Activated CD4-positive, alpha-beta T cell treated with anti-CD3 and anti-CD28 coated beads, Interleukin-2, amount 50 U/mL, for 4 hours (primary cell): ENCODE data around the gene ADRA1B.
"Not testable (repeated sequence)": the region's sequence is repeated elsewhere in the genome, so short reads cannot be mapped to it uniquely, and the experiment has no call there.

Experiments used
- DNase-seq, 2 experiments: peaks; one replicate each; pipeline ENCODE4 v3.0.0-alpha.2; 2020

ADRA1B gene

DNA sequence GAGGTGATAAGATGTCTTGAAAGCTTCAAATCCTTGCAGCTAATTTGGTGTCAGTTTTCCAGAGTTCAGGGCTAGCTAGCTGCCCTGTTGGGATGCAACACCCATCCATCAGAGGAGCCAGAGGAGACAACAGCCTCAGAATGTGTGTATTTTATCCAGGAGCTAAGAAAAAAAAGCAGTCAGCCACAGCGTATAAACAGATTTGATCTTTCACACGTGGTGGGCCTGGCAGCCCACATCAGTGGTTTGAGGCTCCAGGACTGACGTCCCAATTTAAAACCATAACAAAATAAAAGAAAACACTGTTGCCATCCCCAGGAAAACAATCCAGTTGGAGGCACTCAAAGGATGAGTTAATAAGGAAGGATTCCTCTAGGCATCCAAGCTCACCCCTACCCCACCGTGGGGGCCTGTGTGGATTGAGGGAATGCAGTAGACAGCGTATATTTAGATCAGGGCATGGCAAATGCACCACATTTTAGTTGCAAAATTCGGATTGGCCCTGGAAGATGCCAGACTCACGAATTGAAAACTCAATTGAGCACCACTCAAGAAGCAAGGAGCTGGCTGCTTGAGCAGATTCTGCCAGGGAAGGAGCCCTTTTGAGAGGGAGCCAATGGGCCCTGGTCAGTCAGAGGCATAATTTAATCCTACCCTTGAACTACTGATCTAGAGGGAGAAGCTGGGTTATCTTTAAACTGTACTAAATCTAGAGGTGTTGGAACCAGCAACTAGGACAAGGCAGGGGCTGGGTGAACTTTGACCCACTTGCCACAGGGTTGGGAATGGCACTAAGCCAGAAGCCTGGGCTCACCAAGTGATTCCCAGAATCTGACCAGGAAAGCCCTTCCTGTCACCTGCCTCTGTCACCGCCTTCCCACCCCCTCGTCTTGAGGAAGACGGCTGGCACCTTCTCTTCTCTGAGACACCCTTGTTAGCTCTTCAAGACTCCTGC, 17.5 kb downstream of the ADRA1B start:
- no peak for DNase-seq

GRCh38 chr5:159935946-159936345, 19.7 kb downstream of the ADRA1B start:
- no peak for DNase-seq

- no peak for DNase-seq
These were observed 20.5 kb downstream of the ADRA1B start for GRCh38 chr5:159936686-159937329.

DNA sequence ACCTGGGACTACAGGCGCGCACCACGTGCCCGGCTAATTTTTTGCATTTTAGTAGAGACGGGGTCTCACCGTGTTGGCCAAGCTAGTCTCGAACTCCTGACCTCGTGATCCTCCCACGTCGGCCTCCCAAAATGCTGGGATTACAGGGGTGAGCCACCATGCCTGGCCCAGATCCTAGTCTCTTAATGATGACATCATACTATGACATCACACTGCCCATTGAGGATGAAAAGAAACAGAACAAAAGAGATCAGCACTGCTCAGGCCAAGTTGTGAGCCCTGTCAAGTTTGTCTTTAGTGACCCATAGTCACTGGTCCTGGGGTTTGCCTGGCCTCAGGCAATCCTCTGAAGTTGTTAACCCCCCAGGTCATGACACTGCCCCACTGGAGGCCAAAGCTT, 21.3 kb downstream of the ADRA1B start:
- no peak for DNase-seq

- no peak for DNase-seq
These were observed 27.0 kb downstream of the ADRA1B start for GRCh38 chr5:159943326-159943725.

DNA sequence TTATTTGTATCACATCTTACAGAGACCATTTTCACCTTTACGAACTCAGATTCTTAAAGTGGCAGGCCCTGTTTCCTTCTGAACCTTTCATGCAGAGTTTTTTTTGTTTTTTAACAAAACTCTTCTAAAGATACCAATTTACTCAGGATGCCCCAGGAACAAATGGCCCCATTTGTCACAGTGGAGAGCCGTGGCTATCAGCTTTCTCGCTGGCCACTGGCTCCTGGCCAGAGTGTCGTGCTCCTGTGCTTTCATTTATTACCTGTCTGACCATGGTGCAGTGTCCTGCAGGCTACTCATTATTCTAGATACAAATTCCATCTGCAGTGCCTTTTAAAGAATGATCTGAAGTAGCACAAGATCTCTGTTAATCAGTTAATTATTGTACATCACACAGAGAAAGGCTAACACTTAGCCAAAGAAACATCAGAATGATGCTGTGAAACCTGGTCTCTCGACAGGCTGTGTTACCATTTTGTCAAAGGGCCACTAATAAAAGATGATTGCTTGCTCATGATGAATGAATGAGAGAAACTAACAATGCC, 27.8 kb downstream of the ADRA1B start:
- no peak for DNase-seq

- no peak for DNase-seq
These were observed 29.1 kb downstream of the ADRA1B start for GRCh38 chr5:159945359-159945758.

DNA sequence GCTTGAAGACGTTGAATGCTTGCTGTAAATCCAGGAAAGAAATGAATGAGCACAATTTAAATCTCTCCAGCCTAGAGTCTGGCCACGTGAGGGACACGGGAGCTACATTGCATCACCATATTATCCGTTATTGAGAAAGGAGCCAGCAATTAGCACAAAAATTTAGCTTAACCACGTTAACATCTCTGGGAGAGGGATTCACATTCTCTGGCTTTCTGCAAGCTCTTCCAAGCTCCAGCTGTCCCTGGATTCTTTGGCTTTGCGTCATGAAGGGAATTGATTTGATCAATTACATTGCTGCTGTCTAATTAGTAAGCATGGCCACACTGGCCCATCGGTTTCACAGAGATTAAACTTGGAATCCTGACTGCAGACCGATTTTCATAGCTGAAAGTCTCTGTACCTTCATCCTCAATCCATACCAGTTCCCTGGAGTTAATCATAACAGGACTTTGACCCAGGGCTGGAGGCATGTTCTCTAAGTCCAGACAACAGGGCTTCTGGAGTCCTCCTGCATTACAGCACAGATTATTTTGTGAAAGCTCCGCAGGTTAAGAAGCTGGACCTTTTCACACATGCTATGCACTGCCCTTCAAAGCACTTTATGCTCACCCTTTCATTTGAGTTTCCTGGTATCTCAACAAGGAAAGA, 31.6 kb downstream of the ADRA1B start:
- DNase-seq = no peak

DNA sequence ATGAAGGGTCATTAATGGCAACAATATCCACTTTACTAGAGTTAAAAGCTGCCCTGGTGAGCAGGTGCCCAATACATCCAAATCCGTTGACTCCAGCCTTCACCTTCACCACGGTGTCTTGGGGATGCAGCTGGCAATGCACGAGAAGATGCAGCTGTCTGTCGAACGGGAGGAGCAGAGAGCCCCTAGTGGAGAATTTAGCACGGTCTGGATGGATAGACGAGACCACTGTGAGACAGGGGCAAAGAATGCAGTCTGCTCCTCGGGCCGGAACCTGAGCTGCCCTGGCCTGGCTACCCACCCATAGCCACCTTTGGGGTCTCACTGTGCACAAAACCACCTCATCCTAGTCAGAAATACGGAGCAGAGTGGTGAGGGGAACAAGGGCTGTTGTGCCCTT, 35.1 kb downstream of the ADRA1B start:
- no peak for DNase-seq

DNA sequence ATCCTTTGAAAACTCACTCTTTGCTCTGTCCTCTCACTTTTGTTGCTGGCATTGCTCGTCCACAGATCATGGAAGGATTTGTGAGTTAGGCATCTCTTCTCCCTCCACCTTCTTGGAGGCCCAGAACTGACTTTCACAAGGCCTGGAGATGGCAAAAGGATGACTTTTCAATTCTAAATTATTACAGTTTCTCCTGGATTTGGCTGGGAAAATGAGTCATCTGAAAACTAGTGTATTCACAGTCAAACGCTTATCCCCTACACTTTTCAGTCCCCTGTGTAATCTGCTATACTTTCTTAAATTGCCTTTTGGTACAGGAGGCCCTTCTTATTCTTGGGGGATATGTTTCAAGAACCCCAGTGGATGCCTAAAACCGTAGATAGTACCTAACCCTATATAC, 35.6 kb downstream of the ADRA1B start:
- no peak for DNase-seq

GRCh38 chr5:159953609-159954008, 37.3 kb downstream of the ADRA1B start:
- DNase-seq = no peak

DNA sequence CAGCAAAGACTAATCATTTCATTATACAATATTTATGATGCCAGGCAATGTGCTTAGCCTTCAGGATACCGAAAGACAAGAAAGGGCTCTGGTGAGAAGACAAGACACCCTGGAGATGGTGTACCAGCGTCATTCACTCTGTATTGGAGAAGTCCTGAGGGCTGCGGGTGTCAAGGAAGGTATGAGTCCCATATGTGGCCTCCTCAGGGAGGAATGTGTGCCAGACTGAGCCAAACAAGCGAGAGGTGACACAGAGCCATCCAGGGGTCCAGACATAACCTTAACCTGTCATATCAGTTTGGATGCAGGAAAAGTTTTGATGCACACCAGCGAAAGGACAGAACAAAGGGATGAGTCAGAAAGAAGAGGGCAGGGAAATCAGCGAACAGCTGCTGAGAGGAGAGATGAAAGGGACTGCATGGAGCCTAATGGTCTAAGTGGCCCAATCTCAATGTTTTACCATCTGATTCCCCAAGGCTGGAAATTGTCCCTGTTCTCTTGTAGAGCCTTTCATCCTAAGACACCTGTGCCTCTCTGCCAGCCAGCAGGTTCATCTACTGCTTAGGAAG, 38.9 kb downstream of the ADRA1B start:
- no peak for DNase-seq

GRCh38 chr5:159956074-159956473, 39.8 kb downstream of the ADRA1B start:
- DNase-seq = no peak

DNA sequence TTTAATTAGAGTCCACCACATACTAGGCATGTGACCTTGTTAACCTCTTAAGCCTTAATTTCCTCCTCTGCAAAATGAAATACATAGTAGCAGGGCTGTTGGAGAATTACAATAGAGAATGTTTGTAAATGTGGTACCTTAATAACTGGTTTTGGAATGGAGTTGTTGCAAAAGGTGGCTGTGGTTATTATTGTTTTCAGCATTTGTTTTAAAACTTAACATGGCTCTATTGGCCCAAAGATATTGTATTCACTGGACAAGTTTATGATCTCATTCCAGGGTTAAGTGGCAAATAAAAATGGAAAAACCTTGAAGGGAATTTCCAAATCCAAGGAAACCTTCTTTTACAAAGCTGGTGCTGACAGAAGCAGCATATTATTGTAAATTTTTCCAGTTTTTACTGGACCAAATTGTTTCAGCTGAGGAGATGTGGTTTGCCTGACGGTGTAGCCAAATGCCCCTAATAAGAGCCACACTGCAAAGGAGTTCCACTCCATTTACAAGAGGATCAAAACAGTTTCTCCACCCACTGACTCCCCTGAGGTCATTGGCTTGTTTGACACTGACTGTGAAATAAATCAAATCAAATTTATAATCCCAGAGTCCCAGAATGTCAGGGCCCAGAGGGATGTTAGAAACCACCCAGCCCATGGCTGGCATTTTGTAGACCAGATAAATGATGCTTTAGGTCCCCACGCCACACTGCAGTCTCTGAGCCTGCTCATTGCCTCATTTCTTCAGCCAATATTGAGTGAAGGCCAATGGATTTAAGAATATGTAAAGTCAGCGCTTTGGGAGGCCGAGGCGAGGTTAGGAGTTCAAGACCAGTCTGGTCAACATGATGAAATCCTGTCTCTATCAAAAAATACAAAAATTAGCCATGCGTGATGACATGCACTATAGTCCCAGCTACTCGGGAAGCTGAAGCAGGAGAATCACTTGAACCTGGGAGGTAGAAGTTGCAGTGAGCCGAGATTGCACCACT, 45.2 kb downstream of the ADRA1B start:
- DNase-seq = no peak

DNA sequence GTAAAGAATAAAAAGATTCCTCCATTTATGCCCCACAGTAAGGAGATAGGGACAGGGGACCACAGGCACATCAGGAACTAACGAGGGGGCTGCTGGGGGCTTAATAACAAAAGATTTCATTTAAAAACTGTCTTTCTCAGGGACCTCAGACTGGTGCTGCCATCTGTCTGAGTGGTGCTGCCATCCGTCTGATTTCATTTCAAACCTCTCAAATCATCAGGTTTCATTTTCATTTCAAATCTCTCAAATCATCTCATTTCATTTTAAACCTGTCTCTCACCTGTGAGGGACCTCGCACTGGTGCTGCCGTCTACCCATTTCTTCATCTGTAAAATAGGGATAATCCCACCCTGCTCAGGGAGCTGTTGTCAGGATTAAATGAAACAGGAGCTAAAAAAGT, 45.9 kb downstream of the ADRA1B start:
- DNase-seq = no peak

DNA sequence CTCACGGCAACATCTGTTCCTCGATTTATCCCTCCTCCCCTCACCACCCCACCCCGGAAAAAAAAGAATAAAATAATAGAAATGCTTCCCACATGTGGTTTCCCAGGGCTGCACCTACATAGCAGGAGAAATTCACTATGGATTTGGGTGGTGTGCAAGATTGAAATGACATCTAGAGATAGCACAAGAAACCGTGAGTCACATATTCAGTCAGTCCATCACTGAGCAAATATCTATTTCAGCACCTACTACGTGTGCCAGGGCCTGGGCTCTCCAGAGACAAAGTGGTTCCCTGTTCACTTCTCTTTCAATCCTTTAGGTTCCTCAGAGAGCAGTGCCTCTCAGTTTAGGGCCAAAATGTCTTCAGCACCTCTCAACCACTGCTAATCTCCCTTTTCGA, 47.7 kb downstream of the ADRA1B start:
- no peak for DNase-seq

GRCh38 chr5:159965031-159965837, 49.0 kb downstream of the ADRA1B start:
- no peak for DNase-seq

- not testable (repeated sequence) for DNase-seq
These were observed 49.5 kb downstream of the ADRA1B start for GRCh38 chr5:159965838-159966128.

GRCh38 chr5:159969966-159970365, 53.7 kb downstream of the ADRA1B start:
- no peak for DNase-seq

GRCh38 chr5:159971038-159971437, 54.8 kb downstream of the ADRA1B start:
- DNase-seq = no peak

GRCh38 chr5:159971514-159971913, 55.2 kb downstream of the ADRA1B start:
- DNase-seq = no peak
